Measurements from ENCODE around the gene NDUFA11.

The NDUFA11 gene

GRCh38 chr19:5895890-5896289 lies 7.7 kb downstream of the NDUFA11 start:
- H3K27ac ChIP-seq (ENCODE audit: low read length) = no peak overlapping the region
- H3K27me3 ChIP-seq (ENCODE audit: control insufficient read depth in 1 of 2, insufficient read depth in 2 of 2, low read length in 2 of 2) = no peaks in the 10 kb centered on the region
- no peak overlapping the region for H3K9ac ChIP-seq (ENCODE audit: low read length in 2 of 2)
- H3K4me1 ChIP-seq (ENCODE audit: control insufficient read depth, insufficient read depth, low read length) = peaks cover 13% of the 10 kb centered on the region
- peaks cover 12 to 17% of the 10 kb centered on the region in 2 donors for H3K36me3 ChIP-seq (ENCODE audit: control insufficient read depth in 2 of 2, insufficient read depth in 2 of 2, low read length in 2 of 2)
- H3K4me3 ChIP-seq (ENCODE audit: low read length in 2 of 2) = no peak overlapping the region
- no peaks in the 10 kb centered on the region for H3K9me3 ChIP-seq (ENCODE audit: control insufficient read depth in 2 of 2, low read length in 2 of 2)

GRCh38 chr19:5895409-5895808 lies 8.2 kb downstream of the NDUFA11 start:
- Histone ChIP-seq H3K27ac (ENCODE audit: low read length) (peak overlapping the region; percentile 11), H3K4me3 (ENCODE audit: low read length in 2 of 2) (no peak overlapping the region), H3K4me1 (ENCODE audit: control insufficient read depth, insufficient read depth, low read length) (peaks cover 13% of the 10 kb centered on the region)

GRCh38 chr19:5894704-5895349 lies 8.8 kb downstream of the NDUFA11 start:
- Histone ChIP-seq H3K9me3 (ENCODE audit: control insufficient read depth in 2 of 2, low read length in 2 of 2) (no peaks in the 10 kb centered on the region), H3K36me3 (ENCODE audit: control insufficient read depth in 2 of 2, insufficient read depth in 2 of 2, low read length in 2 of 2) (peaks cover 6 to 15% of the 10 kb centered on the region in 2 donors), H3K27me3 (ENCODE audit: control insufficient read depth in 1 of 2, insufficient read depth in 2 of 2, low read length in 2 of 2) (no peaks in the 10 kb centered on the region), H3K27ac (ENCODE audit: low read length) (peak overlapping the region; percentile 11), H3K4me3 (ENCODE audit: low read length in 2 of 2) (no peak overlapping the region), H3K9ac (ENCODE audit: low read length in 2 of 2) (no peak overlapping the region), H3K4me1 (ENCODE audit: control insufficient read depth, insufficient read depth, low read length) (peaks cover 18% of the 10 kb centered on the region)

More at GRCh38 chr19:5895409-5895808, 8.2 kb downstream of the NDUFA11 start:
- no peak overlapping the region for H3K9ac ChIP-seq (ENCODE audit: low read length in 2 of 2)
- H3K27me3 ChIP-seq (ENCODE audit: control insufficient read depth in 1 of 2, insufficient read depth in 2 of 2, low read length in 2 of 2) = no peaks in the 10 kb centered on the region
- H3K9me3 ChIP-seq (ENCODE audit: control insufficient read depth in 2 of 2, low read length in 2 of 2) = no peaks in the 10 kb centered on the region
- peaks cover 11 to 16% of the 10 kb centered on the region in 2 donors for H3K36me3 ChIP-seq (ENCODE audit: control insufficient read depth in 2 of 2, insufficient read depth in 2 of 2, low read length in 2 of 2)

GRCh38 chr19:5893907-5894703 lies 9.5 kb downstream of the NDUFA11 start:
- H3K4me3 ChIP-seq (ENCODE audit: low read length in 2 of 2) = no peak overlapping the region
- no peak overlapping the region for H3K27ac ChIP-seq (ENCODE audit: low read length)
- H3K4me1 ChIP-seq (ENCODE audit: control insufficient read depth, insufficient read depth, low read length) = peaks cover 25% of the 10 kb centered on the region

DNA sequence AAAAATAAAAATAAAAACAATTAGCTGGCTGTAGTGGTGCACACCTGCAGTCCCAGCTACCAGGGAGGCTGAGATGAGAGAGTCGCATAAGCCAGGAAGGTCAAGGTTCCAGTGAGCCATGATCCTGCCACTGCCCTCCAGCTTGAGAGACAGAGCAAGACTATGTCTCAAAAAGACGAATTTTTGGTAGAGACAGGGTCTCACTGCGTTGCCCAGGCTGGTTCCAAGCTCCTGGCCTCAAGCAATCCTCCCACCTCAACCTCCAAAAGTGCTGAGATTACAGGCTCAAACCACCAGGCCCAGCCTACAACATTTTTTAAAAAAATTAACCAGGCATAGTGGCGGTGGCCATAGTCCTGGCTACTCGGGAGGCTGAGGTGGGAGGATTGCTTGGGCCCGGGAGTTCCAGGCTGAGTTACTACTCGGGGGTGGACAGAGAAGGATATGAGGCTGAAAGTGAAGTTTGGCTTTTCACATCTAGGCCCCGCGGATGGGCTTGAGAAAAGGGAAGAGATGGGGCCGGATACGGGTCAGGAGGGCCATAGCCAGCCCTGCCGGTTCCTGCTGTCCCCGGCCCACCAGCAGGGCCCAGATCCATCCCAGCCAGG lies 10.2 kb downstream of the NDUFA11 start:
- no peaks in the 10 kb centered on the region for H3K27me3 ChIP-seq (ENCODE audit: control insufficient read depth in 1 of 2, insufficient read depth in 2 of 2, low read length in 2 of 2)
- H3K27ac ChIP-seq (ENCODE audit: low read length) = no peak overlapping the region
- no peaks in the 10 kb centered on the region for H3K9me3 ChIP-seq (ENCODE audit: control insufficient read depth in 2 of 2, low read length in 2 of 2)
- H3K4me3 ChIP-seq (ENCODE audit: low read length in 2 of 2) = no peak overlapping the region
- peaks cover 25% of the 10 kb centered on the region for H3K4me1 ChIP-seq (ENCODE audit: control insufficient read depth, insufficient read depth, low read length)
- peaks cover 6 to 15% of the 10 kb centered on the region in 2 donors for H3K36me3 ChIP-seq (ENCODE audit: control insufficient read depth in 2 of 2, insufficient read depth in 2 of 2, low read length in 2 of 2)
- H3K9ac ChIP-seq (ENCODE audit: low read length in 2 of 2) = no peak overlapping the region

More at GRCh38 chr19:5893907-5894703, 9.5 kb downstream of the NDUFA11 start:
- Histone ChIP-seq H3K9me3 (ENCODE audit: control insufficient read depth in 2 of 2, low read length in 2 of 2) (no peaks in the 10 kb centered on the region), H3K9ac (ENCODE audit: low read length in 2 of 2) (no peak overlapping the region), H3K36me3 (ENCODE audit: control insufficient read depth in 2 of 2, insufficient read depth in 2 of 2, low read length in 2 of 2) (peaks cover 6 to 15% of the 10 kb centered on the region in 2 donors), H3K27me3 (ENCODE audit: control insufficient read depth in 1 of 2, insufficient read depth in 2 of 2, low read length in 2 of 2) (no peaks in the 10 kb centered on the region)

DNA sequence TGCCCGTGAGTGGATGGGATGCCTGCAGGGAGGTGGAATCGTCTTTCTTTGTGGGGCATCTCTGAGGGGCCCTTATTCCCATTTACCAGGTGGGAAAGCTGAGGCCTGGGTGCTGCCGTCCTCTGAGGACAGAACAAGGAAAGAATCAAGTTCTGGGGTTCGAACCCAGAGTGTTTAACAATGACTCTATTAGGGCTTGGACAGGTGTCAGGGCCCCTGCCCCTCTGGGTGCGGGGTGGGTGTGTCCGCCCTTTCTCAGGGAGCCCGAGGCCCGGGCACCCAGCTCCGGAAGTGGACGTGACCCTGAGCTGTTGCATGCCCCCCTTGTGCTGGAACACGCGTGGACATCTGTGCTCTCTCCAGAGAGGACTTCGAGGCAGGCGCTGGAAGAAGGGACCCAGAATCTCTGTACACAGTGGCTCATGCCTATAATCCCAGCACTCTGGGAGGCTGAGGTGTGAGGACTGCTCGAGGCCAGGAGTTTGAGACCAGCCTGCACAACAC lies 10.8 kb downstream of the NDUFA11 start:
- no peak overlapping the region for H3K27ac ChIP-seq (ENCODE audit: low read length)
- no peaks in the 10 kb centered on the region for H3K27me3 ChIP-seq (ENCODE audit: control insufficient read depth in 1 of 2, insufficient read depth in 2 of 2, low read length in 2 of 2)
- no peak overlapping the region for H3K9ac ChIP-seq (ENCODE audit: low read length in 2 of 2)
- H3K4me1 ChIP-seq (ENCODE audit: control insufficient read depth, insufficient read depth, low read length) = peaks cover 25% of the 10 kb centered on the region
- H3K9me3 ChIP-seq (ENCODE audit: control insufficient read depth in 2 of 2, low read length in 2 of 2) = no peaks in the 10 kb centered on the region
- no peak overlapping the region for H3K4me3 ChIP-seq (ENCODE audit: low read length in 2 of 2)
- H3K36me3 ChIP-seq (ENCODE audit: control insufficient read depth in 2 of 2, insufficient read depth in 2 of 2, low read length in 2 of 2) = peaks cover 6 to 15% of the 10 kb centered on the region in 2 donors

DNA sequence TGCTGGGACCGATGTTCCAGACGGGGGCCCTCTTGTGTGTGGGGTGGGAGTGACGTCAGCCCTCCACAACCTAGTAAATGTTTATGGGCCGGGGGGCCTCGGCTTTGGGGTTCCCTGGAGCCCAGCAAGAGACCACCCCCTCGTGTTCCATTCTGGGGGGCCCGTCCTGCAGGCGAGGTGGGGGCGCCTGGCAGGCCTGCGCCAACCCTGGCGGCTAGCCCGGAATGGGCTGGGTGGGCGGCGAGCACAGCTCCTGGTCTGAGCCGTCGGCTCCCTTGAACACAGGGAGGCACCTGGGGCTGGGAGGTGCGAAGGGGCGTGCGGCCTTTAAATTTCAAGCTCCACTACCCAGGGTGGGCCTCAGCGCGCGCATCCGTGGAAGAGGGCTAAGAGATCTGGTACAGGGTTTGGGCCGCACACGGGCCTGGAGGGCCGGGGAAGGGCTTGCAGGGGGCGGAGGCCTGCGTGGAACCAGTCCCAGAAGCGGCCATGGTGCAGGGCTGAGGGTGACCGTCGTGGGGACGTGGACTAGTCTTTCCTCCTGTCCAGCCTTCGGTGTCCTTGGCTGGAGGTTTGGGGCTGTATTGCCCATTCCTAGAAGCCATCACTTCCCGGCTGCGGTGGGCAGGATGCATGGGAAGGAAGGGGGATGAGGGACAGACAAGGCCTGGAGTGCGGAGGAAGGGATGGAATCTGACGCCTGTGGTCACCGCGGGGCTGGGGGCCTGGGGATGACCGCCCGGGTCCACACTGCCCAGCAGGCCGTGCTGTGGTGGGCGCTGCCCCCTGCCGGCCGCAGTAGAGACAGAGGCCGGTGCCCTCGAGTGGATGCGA lies 11.4 kb downstream of the NDUFA11 start:
- H3K36me3 ChIP-seq (ENCODE audit: control insufficient read depth in 2 of 2, insufficient read depth in 2 of 2, low read length in 2 of 2) = peaks cover 6 to 15% of the 10 kb centered on the region in 2 donors
- no peak overlapping the region for H3K27ac ChIP-seq (ENCODE audit: low read length)
- no peaks in the 10 kb centered on the region for H3K9me3 ChIP-seq (ENCODE audit: control insufficient read depth in 2 of 2, low read length in 2 of 2)
- H3K27me3 ChIP-seq (ENCODE audit: control insufficient read depth in 1 of 2, insufficient read depth in 2 of 2, low read length in 2 of 2) = no peaks in the 10 kb centered on the region
- H3K4me1 ChIP-seq (ENCODE audit: control insufficient read depth, insufficient read depth, low read length) = peaks cover 25% of the 10 kb centered on the region
- peak overlapping the region; percentile 35 to 52 for H3K4me3 ChIP-seq (ENCODE audit: low read length in 2 of 2)
- peak overlapping the region; percentile 21 to 28 for H3K9ac ChIP-seq (ENCODE audit: low read length in 2 of 2)

DNA sequence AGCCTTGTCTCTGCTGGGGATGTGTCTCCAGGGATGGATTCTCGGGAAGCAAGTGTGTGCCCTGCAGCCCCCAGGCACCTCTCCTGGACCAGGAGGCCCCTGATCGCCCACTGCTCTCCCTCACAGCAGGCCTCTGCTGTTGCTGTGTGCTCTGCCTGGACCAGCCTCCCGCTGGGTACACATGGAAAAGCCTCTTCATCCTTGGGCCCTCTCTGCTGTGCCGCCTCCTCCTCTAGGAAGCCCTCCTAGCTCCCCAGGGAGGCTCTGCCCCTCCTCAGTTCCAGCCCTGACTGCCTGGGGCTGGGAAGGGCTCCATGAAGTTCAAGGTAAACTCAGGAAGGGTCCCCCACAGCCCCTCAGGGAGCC lies 12.0 kb downstream of the NDUFA11 start:
- no peaks in the 10 kb centered on the region for H3K9me3 ChIP-seq (ENCODE audit: control insufficient read depth in 2 of 2, low read length in 2 of 2)
- peak overlapping the region in 1 of 2 donors; percentile 28 for H3K9ac ChIP-seq (ENCODE audit: low read length in 2 of 2)
- H3K27me3 ChIP-seq (ENCODE audit: control insufficient read depth in 1 of 2, insufficient read depth in 2 of 2, low read length in 2 of 2) = no peaks in the 10 kb centered on the region
- H3K36me3 ChIP-seq (ENCODE audit: control insufficient read depth in 2 of 2, insufficient read depth in 2 of 2, low read length in 2 of 2) = peaks cover 6 to 13% of the 10 kb centered on the region in 2 donors
- peaks cover 25% of the 10 kb centered on the region for H3K4me1 ChIP-seq (ENCODE audit: control insufficient read depth, insufficient read depth, low read length)
- no peak overlapping the region for H3K4me3 ChIP-seq (ENCODE audit: low read length in 2 of 2)
- H3K27ac ChIP-seq (ENCODE audit: low read length) = no peak overlapping the region

- Histone ChIP-seq H3K27me3 (ENCODE audit: control insufficient read depth in 1 of 2, insufficient read depth in 2 of 2, low read length in 2 of 2) (no peaks in the 10 kb centered on the region), H3K4me3 (ENCODE audit: low read length in 2 of 2) (no peak overlapping the region), H3K27ac (ENCODE audit: low read length) (peak overlapping the region; percentile 11), H3K36me3 (ENCODE audit: control insufficient read depth in 2 of 2, insufficient read depth in 2 of 2, low read length in 2 of 2) (peaks cover 1 to 3% of the 10 kb centered on the region in 2 donors), H3K9ac (ENCODE audit: low read length in 2 of 2) (no peak overlapping the region), H3K9me3 (ENCODE audit: control insufficient read depth in 2 of 2, low read length in 2 of 2) (no peaks in the 10 kb centered on the region), H3K4me1 (ENCODE audit: control insufficient read depth, insufficient read depth, low read length) (peaks cover 25% of the 10 kb centered on the region)
Measured at GRCh38 chr19:5890099-5890498, 13.5 kb downstream of the NDUFA11 start.

All from stomach smooth muscle (tissue), 2 donors.